HCT116 (cell line): ENCODE results near the gene GSK3A.

ENCODE experiments used
- POLR2AphosphoS5 ChIP-seq: IDR thresholded peaks from 2 replicates; pipeline ENCODE4 v1.6.1; 2011; ENCODE audit warnings: mild to moderate bottlenecking, low read depth, low read length, moderate library complexity
- ZBTB33 ChIP-seq: IDR thresholded peaks from 2 replicates; pipeline ENCODE4 v1.6.1; 2011; ENCODE audit warnings: mild to moderate bottlenecking, low read length, moderate library complexity; ENCODE audit not compliant: insufficient replicate concordance; ENCODE audit errors: extremely low read depth
- ZFX ChIP-seq: fragments of 450-650 bp; IDR thresholded peaks from 2 replicates; pipeline ENCODE4 v1.6.1; 2017
- TF ChIP-seq, protein P1 (sequence below), 3 experiments: fragments of 200-600 bp in 1 of 3; sonication (generic) in 1 of 3; IDR thresholded peaks in 2 of 3; conservative IDR thresholded peaks in 1 of 3; 2 replicates each; pipeline ENCODE4 v1.5.1; 2012 to 2017; ENCODE audit warnings: low read depth in 2 of 3, low read length in 2 of 3, antibody characterized with exemption in 1 of 3, borderline replicate concordance in 1 of 3, control low read depth in 1 of 3, mild to moderate bottlenecking in 1 of 3, mixed read lengths in 1 of 3, mixed run types in 1 of 3, moderate library complexity in 1 of 3; ENCODE audit not compliant: insufficient read depth in 1 of 3
- TF ChIP-seq, protein P2 (sequence below): IDR thresholded peaks from 2 replicates; pipeline ENCODE4 v1.6.1; 2012; ENCODE audit warnings: low read depth

DNA sequence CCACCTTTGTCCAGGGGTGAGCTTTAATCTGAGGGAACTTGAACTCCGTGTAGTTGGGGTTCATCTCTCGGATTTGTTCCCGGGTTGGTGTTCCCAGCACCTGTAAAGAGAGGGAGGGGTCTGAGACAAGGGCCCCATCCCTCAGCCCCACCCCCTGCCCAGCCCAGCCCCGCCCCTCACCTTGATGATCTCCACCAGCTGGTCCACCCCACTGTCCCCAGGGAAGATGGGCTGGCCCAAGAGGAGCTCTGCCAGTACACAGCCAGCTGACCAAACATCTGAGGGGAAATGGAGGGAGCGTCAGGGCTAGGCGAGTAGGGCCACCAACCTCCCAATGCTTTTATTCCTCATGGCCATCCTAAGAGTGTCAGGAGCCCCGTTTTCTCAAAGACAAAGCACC, 9.3 kb downstream of the GSK3A start:
- TF ChIP-seq, protein P1, sequence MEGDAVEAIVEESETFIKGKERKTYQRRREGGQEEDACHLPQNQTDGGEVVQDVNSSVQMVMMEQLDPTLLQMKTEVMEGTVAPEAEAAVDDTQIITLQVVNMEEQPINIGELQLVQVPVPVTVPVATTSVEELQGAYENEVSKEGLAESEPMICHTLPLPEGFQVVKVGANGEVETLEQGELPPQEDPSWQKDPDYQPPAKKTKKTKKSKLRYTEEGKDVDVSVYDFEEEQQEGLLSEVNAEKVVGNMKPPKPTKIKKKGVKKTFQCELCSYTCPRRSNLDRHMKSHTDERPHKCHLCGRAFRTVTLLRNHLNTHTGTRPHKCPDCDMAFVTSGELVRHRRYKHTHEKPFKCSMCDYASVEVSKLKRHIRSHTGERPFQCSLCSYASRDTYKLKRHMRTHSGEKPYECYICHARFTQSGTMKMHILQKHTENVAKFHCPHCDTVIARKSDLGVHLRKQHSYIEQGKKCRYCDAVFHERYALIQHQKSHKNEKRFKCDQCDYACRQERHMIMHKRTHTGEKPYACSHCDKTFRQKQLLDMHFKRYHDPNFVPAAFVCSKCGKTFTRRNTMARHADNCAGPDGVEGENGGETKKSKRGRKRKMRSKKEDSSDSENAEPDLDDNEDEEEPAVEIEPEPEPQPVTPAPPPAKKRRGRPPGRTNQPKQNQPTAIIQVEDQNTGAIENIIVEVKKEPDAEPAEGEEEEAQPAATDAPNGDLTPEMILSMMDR (IDR thresholded peaks at IDR 0.05 in 2 of 3, conservative IDR thresholded peaks at IDR 0.05 in 1 of 3; ENCODE audit: borderline replicate concordance in 1 of 3, insufficient read depth in 1 of 3, low read depth in 2 of 3, low read length in 2 of 3) = no peak
- TF ChIP-seq, protein P2, sequence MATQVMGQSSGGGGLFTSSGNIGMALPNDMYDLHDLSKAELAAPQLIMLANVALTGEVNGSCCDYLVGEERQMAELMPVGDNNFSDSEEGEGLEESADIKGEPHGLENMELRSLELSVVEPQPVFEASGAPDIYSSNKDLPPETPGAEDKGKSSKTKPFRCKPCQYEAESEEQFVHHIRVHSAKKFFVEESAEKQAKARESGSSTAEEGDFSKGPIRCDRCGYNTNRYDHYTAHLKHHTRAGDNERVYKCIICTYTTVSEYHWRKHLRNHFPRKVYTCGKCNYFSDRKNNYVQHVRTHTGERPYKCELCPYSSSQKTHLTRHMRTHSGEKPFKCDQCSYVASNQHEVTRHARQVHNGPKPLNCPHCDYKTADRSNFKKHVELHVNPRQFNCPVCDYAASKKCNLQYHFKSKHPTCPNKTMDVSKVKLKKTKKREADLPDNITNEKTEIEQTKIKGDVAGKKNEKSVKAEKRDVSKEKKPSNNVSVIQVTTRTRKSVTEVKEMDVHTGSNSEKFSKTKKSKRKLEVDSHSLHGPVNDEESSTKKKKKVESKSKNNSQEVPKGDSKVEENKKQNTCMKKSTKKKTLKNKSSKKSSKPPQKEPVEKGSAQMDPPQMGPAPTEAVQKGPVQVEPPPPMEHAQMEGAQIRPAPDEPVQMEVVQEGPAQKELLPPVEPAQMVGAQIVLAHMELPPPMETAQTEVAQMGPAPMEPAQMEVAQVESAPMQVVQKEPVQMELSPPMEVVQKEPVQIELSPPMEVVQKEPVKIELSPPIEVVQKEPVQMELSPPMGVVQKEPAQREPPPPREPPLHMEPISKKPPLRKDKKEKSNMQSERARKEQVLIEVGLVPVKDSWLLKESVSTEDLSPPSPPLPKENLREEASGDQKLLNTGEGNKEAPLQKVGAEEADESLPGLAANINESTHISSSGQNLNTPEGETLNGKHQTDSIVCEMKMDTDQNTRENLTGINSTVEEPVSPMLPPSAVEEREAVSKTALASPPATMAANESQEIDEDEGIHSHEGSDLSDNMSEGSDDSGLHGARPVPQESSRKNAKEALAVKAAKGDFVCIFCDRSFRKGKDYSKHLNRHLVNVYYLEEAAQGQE = no peak
- no peak for TF ChIP-seq ZFX
- TF ChIP-seq POLR2AphosphoS5 = no peak
- no peak for TF ChIP-seq ZBTB33
